GM19025 (cell line): ENCODE results near the gene TCF7.

Experiments used
- ATAC-seq: cut with Tn5 transposase; IDR thresholded peaks from one replicate; pipeline ENCODE4 v1.9.1; 2021; ENCODE audit warnings: mild to moderate bottlenecking, low read depth, moderate library complexity; ENCODE audit not compliant: unreplicated experiment

The TCF7 gene

GRCh38 chr5:134088994-134089560, 25.4 kb upstream of the TCF7 start:
- no peak for ATAC-seq

DNA sequence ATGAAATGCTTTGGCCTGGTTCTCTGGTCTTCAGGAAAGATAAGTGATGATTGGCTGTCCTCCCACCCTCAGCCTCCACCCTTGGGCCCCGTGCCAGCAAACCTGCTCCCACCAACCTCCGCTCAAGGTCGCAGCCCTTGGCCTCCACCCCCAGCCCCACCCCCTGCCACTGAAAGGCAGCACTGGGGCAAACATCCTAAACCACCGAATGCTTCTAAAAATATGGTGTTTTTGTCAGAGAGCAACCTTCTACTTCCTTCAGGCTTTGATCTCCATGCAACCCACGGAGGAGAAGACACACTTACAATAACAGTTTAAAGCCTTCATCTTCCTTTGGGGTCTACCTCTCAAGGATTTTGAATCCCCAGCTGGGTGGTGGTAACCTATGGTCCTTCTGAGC, 24.0 kb upstream of the TCF7 start:
- ATAC-seq = no peak

DNA sequence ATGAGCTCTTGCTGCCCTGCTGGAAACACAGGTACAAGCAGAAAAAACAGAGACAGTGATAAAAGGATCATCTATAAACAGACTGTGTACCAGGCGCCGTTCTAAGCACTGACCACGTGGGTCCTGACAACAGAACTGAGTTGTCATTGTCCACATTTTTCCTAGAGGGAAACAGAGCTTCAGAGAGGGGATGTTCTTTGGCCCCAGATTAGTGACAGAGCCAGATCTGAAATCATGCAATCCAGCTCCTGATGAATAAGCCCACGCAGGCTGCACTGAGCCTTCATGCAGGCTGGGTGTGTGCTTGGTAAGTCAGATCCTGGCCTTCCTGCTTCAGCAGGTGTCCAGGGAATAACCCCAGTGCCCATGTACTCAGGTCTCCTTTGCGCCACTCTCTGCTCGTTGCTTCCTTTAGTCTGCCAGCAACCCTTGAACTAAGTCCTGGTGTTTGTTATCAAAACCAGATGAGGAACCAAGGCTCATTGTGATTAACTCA, 22.8 kb upstream of the TCF7 start:
- ATAC-seq = no peak

GRCh38 chr5:134092875-134093274, 21.6 kb upstream of the TCF7 start:
- no peak for ATAC-seq

DNA sequence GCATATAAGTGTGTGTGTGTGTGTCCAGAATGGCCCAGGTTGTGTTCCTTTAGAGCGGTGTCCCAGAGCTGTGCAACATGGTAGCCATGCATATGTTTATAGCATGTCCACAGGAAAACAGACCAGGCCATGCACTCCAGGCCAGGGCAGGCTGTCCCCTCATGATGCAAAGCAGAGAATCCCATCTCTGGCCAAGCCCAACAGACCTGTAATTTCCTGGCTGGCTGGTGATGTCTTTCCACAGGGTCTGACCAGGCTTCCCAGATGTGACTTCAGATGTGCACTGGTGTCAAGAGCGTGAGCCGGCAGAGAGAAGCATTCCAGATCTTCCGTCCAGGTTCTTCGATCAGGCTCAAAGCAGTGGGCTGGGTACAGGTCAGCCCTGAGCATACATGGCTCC, 21.1 kb upstream of the TCF7 start:
- no peak for ATAC-seq

DNA sequence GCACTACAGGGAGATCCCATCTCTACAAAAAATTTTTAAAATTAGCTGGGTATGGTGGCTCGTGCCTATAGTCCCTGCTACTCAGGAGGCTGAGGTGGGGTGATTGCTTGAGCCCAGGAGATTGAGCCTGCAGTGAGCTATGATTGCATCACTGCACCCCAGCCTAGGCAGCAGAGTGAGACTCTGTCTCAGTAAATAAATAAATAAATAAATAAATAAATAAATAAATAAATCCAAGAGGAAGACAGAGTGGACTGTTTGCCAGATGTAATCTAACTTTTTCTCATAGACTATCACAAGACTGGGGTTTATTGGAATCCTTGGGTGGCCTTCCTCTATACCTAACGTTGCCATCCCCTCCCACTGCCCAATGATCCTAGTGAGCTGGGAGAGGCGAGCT, 19.2 kb upstream of the TCF7 start:
- ATAC-seq = no peak

- no peak for ATAC-seq
Measured at GRCh38 chr5:134095887-134096589, 18.4 kb upstream of the TCF7 start.

GRCh38 chr5:134097211-134097749, 17.2 kb upstream of the TCF7 start:
- no peak for ATAC-seq

- ATAC-seq = no peak
Measured at GRCh38 chr5:134098690-134099089, 15.8 kb upstream of the TCF7 start.

DNA sequence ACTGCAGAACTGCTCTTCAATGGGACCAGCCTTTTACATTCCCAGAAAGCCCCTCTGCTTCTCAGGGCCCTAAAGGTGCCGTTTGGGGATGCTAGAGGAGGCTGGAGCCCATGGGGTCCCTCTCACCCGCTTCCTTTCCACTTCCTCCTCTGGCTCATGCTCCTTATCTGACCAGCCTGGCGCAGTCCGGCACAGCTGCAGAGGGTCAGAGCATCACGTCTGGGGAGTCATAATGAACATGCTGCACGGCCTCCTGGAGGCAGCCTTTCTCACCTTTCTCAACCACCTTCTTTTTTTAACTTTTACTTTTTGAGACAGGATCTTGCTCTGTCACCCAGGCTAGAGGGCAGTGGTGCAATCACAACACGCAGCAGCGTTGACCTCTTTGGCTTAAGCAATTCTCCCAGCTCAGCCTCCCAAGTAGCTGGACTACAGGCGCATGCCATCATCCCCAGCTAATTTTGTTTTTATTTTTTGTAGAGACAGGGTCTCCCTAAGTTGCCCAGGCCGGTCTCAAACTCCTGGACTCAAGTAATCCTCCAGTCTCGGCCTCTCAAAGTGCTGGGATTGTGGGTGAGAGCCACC, 15.1 kb upstream of the TCF7 start:
- ATAC-seq = no peak

DNA sequence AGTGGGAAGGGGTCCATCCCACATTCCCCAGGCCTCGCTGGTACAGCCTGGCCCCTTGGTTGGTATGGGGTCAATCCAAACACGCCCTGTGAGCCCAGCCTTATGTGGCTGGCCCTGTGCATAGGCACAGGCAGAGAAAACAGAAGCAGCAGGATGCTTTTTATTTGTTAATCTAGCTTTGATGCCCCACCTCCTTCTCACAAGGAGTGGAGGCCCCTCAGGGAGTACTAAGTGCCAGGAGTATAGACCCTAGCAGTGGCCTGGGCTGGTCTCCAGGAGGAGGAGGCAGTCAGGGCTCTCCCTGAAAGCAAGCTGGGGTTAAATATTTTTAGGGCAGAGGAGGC, 14.6 kb upstream of the TCF7 start:
- ATAC-seq = no peak

GRCh38 chr5:134100283-134101091, 14.0 kb upstream of the TCF7 start:
- peak; percentile 88 for ATAC-seq

DNA sequence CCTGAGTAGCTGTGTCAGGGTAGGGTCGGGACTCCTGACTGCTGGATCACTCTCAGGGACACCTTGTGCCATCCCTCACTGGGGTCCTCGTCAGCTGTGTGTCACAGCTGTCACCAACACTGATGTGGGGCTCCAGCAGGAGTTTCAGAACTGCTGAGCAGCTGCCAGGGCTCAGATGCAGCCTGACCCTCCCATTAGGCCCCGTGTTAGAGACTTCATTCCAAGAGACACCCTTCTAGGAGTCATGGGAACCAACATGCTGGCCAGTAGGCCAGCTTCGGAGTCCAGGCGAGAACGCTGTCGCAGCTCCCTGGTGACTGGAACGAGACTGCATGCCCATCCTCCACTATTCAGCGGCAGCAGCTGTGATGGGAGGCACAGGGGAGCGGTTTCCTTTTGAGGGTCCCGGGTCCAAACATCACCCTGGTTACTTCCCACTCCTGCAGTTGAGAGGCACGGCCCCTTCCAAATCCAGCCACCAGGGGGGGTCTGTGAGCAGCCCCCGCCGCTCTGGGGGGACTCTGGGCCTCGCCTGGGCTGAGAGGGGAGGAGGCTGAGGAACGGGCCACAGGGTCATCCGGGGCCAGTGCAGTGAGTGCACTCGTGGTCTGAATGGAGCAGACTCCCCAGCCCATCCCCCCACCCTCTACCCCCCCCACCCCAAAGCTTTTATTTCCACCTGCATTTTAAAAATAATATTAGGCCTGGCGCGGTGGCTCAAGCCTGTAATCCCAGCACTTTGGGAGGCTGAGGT, 12.6 kb upstream of the TCF7 start:
- ATAC-seq = no peak

DNA sequence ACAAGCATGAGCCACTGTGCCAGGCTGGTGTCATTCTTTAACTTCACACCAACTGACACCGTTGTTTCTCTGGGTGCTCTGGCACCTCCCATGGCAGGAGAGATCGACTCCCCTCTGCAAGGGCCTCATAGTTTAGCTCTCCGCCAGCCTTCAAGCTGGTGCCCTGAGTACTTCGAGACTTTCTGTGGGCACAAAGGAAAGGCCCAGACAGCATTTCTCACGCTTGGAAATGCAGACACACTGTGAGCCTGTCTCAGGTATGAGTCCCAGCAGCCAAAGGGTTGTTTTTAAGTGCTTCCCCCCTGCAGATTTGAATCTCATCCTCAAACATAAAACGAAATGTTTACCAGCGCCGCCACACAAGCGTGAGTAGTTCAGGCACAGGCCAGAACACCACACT, 11.1 kb upstream of the TCF7 start:
- ATAC-seq = no peak

GRCh38 chr5:134103998-134104654, 10.4 kb upstream of the TCF7 start:
- no peak for ATAC-seq

DNA sequence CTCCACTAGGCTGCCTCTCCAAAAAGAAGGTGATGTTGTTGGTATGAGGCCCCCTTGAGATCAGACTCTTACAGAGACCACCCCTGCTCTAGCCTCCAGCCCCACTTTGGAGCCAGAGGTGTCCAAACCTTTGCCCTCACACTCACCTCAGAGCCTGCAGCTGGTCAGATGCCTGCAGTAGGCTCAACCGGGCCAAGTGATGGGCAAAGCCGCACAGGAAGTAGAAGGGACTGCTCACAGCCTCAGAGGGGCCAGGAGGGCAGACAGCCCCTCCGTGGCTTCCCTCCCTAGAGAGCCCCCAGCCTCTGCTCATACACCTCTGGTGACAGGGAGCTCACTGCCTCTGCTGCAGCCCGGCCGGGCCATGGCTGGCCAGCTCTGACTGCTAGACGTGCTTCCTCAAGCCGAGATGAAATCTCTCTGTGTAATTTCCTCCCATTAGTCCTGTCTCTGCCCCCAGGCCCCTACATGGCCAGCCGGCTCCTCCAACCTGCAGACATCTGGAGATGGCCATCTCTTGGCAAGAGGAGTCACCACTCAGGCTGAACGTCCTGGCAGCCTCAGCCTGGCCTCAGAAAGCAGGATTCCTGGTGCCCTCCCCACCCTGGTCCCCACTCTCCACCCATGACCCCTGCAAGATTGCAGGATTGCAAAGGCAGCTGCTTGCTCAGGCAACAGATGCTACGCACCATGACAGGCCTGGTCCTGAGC, 7.3 kb upstream of the TCF7 start:
- ATAC-seq = no peak

DNA sequence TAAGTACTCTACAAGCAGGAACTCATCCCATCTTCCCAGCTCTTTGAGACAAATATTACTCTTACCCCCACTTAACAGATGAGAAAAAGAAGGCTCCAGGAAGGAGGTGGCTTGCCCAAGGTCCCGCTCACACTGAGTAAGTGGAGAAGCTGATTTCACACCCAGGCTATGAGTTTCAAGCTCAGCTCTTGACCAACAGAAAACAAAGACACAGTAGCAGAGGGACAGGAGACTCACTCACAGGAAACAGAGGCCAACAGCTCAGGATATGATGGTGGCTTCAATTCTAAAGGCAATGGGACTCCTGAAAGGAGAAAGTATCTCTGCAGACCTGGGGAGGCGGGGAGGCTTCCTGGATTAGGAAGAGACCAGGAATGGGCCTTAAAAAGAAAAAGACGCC, 6.7 kb upstream of the TCF7 start:
- no peak for ATAC-seq

DNA sequence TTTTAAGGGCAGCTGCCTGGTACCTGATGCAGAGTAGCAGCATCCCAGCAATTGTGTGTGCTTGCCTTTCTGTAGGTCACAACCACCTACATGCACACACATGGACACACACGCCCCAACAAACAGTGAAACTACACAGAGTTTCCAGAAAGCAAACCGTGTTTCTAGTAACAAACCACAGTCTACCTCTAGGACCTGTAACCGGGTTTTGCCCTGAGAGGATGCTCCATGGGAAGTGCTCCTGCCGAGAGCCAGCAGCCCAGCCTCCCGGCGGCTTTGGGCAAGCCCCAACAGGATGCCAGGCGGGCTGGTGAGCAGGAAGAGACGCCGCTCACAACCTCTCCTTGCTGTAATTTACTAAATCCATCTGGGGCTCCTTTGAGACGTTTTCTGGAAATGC, 4.1 kb upstream of the TCF7 start:
- ATAC-seq = no peak
